GM18951 (cell line): ENCODE measurements around the gene XIST.
"Not testable (repeated sequence)": the region's sequence is repeated elsewhere in the genome, so short reads cannot be mapped to it uniquely, and the experiment has no call there.

ENCODE experiments used
- POLR2A ChIP-seq: IDR thresholded peaks from 4 replicates; pipeline ENCODE4 v1.6.1; 2011; ENCODE audit warnings: mild to moderate bottlenecking; ENCODE audit not compliant: insufficient read length, insufficient read depth; ENCODE audit errors: extremely low read depth
- in situ Hi-C: fragments of 300-500 bp; cut with MboI; formaldehyde crosslinking; loops from one replicate; pipeline ENCODE4 v1.12.0; 2022; ENCODE audit warnings: low sequenced_read_pairs, mixed read lengths, inconsistent platforms; ENCODE audit not compliant: unreplicated experiment

XIST gene

DNA sequence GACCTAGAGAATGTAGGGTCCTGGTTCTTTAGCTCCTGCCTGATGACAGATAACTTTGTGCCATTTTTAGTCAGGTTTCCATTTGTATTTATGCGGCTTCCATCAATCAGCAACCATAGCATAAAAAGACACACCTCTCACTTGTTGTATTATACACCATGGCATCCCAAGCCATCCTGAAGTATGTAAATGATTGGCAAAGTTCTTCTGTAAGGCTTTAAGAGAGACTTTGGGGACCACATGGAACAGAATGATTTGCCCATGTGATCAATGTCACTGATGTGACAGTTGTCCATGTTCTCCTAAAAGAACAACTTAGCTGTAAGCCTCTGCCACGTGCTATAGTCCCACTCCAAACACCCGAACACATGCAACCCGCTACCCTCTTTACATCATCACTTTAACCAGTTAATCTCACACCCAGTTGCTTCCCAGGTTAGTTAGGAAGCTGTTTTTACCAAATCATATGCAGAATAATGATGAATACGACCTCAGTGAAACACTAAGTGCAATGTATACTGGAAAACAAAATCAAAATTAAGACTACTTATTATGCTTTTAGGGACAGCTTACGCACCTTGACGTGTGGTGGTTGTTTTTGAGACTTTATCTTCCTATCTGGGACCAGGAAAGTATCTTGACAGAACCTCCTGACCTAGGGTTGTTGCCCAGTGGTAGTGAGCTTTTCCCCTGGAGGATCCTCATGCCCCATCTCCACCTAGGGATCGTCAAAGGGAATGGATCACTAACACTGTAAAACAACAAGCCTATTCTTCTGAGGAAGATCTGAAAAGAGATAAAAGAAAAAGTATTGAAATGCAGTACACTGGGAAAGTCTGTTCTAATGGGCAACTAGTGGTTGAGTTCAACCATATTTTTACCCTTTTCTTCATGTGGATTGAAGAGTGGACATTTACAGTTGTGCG is 21.8 kb downstream of the XIST start:
- in situ Hi-C loops: no loop called here

DNA sequence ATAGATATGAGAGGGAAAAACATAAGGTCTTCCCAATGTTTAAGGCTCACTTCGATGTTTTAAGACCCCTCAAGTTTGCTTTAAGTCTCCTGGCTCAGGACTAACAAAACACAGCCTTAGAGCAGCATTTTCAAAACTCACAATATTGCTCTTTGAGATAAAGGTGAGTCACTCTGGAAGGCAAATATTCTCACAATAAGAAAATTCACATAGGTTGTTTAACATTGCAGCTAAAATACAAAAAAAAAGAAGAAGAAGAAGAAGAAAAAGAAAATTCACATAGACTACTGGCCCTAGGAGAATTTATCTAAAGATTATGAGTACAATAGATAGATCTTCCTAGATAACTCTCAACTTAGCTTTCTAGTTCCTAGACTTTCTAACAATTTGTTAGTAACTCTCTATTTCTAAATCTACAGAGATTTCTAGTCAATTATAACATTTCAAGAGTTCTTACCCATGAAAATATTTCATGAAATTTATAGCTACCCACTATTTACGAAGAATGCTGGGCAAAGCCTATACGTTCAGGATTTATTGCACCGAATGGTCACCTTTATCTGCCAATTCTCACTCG is 22.5 kb downstream of the XIST start:
- no peak for TF ChIP-seq POLR2A
- in situ Hi-C loops: no loop called here

More for the DNA sequence above, 21.8 kb downstream of the XIST start:
- no peak for TF ChIP-seq POLR2A

- in situ Hi-C loops: no loop called here
- TF ChIP-seq POLR2A: no peak
These were observed 24.3 kb downstream of the XIST start for GRCh38 chrX:73828080-73828720.

DNA sequence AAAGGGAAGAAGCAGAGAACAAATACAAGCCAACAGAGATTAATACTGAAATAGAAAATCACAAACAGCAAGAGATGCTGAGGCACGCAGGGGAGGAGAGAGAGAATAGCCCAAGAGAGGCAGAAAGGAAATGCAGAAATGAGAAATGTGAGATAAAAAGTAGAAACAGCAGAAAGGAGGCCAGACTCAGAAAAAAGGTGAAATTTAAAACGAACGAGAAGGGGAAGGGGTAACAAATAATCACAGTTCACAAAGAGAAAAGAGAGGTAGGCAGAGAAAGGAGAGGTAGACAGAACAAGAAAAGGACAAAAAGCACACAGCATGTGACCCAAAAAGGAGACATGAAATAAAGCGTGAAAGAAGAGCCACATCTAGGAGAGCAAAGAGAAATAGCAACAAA is 25.1 kb downstream of the XIST start:
- in situ Hi-C loops: no loop called here
- TF ChIP-seq POLR2A: no peak

DNA sequence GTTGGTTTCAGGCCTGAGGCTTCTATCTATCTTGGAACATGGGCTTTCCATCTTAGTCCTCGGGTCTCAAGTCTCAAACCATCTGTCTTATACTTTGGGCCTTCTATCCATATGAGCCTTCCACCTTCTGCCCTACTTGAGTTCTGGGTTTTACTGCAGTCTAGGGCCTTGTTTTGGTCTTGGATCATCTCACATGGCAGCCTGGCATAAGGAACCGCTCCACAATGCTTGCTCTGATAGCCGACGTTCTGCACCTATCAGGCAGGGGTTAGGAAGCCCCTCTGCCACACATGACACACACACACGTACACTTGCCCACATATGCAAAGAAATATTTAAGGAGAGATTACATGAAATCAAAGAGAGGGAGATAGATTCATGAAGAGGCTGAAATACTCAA is 25.5 kb downstream of the XIST start:
- in situ Hi-C loops: no loop called here
- no peak for TF ChIP-seq POLR2A

DNA sequence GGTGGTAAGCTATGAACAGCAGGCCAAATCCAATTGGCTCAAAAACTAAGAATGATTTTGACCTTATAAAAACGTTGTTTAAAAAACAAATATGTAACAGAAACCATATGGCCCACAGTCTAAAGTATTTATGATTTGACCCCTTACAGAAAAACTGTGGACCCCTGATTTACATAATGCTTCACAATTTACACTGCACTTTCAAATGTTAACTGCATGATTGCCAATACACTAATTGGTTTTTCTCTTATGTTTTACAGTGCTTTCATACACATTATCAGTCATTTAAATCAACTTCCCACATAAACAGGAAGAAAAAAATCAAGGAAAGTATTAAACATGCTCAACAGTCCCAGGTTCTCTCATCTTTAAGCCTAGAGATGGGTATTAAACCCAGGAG is 26.9 kb downstream of the XIST start:
- in situ Hi-C loops: no loop called here
- no peak for TF ChIP-seq POLR2A

DNA sequence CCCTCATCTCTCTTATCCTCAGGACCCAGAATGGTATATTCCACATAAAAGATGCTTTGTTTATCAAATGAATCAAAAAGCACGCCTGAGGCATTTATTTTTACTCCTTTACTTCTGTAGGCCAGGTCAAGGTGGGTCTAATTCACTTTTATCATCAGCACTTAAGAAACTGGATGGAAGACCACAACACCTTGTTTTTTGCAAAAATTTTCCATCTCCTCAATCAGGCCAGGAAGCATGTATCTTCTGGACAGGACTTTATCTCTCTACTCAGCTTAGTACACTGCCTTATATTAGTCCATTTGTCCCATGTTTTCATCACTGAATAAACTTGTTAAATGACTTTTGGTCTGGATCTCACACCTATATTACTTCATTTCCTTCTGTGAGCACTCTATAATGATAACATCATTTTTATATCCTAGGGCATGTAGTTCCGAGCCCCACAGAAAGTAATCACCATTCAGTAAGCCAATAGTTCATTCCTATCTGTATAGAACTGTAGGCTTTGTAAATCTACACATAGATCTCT is 29.0 kb downstream of the XIST start:
- no peak for TF ChIP-seq POLR2A
- in situ Hi-C loops: no loop called here

DNA sequence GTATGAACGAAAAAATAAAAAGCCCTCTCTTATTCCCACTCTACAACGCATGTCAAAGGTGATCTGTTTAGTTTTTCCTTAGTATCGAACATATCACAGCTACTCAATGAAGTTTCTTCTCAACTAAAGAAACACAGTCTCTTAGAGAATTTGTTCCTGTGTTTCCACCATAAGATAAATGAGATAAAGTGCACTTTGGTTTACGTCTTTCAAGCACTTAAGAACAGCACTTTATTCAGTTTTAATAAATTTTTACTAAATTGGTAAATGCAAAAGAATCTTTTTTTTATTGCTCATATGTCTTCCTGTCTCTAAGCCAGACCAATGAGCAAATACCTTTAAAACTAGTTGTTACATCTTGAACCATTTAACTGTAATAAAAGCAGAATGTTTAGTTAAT is 29.7 kb downstream of the XIST start:
- TF ChIP-seq POLR2A: no peak

DNA sequence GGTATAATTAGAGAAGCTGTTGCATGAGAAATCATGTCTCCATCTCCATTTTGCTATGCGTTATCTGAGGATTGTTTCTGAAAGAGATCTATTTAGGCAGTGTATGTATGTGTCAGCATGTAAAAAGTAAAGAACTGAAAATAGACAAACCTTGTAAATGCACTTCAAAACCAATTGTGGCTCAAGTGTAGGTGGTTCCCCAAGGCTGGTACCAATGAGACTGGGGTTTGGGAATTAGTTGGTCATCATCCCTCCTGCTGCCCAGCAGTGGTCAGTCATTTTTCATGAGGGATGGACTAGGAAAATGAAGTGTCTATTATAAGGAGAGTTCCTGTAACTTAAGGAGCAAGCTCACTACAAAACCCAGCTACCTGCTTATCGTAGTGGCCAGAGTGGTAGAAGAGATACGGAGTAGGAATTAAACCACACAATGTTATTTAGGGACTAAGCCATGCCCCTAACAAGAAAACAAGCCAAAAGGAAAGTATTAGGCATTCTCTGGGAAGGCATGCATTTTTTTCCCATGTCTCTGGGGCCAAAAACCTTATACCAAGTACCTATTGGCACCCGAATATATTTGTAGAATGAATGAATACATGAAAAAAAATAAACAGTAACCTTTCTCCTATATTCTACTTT is 30.5 kb downstream of the XIST start:
- no peak for TF ChIP-seq POLR2A
- in situ Hi-C loops: no loop called here

More for the DNA sequence above, 29.7 kb downstream of the XIST start:
- in situ Hi-C loops: no loop called here

GRCh38 chrX:73819864-73820558 is 32.5 kb downstream of the XIST start:
- in situ Hi-C loops: not testable (repeated sequence)

DNA sequence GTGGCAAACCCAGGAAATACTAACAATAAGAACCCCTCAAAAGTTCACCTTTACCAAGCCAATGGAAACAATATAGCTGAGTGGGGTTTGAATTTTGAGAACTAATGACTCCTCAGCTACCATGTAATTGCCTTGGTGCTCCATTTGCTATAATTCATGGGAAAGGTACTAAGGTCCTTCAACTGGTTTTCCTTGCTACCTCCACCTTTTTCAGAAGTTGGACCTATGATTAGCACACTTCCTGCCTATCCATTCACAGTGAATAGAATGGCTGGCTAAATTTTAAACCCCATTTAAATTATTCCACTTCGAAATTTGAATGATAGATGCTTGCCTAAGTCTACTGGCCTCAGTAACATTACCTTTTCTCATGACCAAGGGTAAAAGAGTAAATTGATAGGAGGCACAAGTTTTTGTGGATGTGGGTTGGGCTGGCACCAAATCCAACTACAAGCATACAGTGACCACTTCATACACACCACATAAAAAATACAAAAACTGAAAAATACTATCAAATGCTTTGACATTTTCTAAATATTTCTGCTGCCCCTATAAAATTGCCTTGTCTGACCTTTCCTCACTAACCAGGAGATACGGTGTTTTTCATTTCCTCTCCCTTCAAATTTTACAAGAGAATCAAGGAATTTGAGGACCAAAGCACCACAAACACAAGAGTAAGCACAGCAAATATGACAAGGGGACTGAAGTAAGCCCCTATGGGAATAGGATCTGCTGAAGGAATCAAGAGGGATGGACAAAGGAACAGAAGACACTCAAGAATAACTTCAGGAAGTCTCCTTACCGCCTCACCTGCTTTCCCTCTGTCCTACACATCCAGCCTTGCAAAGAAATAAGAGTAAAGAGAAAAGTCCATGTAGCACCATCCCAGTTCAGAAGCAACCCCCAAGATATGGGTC is 34.1 kb downstream of the XIST start:
- in situ Hi-C loops: no loop called here
- no peak for TF ChIP-seq POLR2A
